MG63 (cell line): Measurements from ENCODE around the gene KCNJ6. TPM values are rescaled to one million over a fixed set of nuclear protein-coding genes. Genes with fewer than 3 reads are reported as not detected.

Experiments
- DNase-seq: peaks from one replicate; pipeline ENCODE4 v3.0.0-alpha.2; 2020
- H3K27me3 ChIP-seq: fragments of 250-450 bp; sonication (Bioruptor Pico); 2 replicates; pipeline ENCODE4 v1.5.1; 2020; ENCODE audit warnings: mild to moderate bottlenecking, moderate library complexity
- H3K36me3 ChIP-seq: fragments of 250-450 bp; sonication (Bioruptor Pico); 2 replicates; pipeline ENCODE4 v1.5.1; 2020; ENCODE audit warnings: mild to moderate bottlenecking, moderate library complexity
- H3K4me3 ChIP-seq: fragments of 250-450 bp; sonication (Bioruptor Pico); 2 replicates; pipeline ENCODE4 v1.5.1; 2020; ENCODE audit warnings: mild to moderate bottlenecking, moderate library complexity
- H3K9me3 ChIP-seq: fragments of 250-450 bp; sonication (Bioruptor Pico); 2 replicates; pipeline ENCODE4 v1.5.1; 2020; ENCODE audit warnings: mild to moderate bottlenecking, moderate library complexity
- total RNA-seq: library from RNA; depleted of rRNA; stranded (reverse); fragments of >200 nt; shearing (Covaris generic); gene quantifications from 2 replicates; pipeline ENCODE4 v1.2.3, GENCODE V29; 2014; ENCODE audit warnings: low replicate concordance

KCNJ6 gene
- total RNA-seq, 1 experiment from 2014 or later: not detected

- no peak for DNase-seq
- Histone ChIP-seq H3K36me3 (no peaks in the 10 kb centered on the region), H3K27me3 (no peaks in the 10 kb centered on the region), H3K9me3 (no peaks in the 10 kb centered on the region), H3K4me3 (no peak overlapping the region)
These were observed 211.5 kb downstream of the KCNJ6 start for GRCh38 chr21:37704751-37705150.

GRCh38 chr21:37702241-37702640 is 214.0 kb downstream of the KCNJ6 start:
- Histone ChIP-seq H3K27me3 (no peaks in the 10 kb centered on the region; the same call in 1 of the 2 replicates), H3K4me3 (no peak overlapping the region), H3K9me3 (no peaks in the 10 kb centered on the region), H3K36me3 (no peaks in the 10 kb centered on the region)
- DNase-seq: no peak

- H3K27me3 ChIP-seq: no peaks in the 10 kb centered on the region; the same call in none of the 2 replicates
- H3K36me3 ChIP-seq: no peaks in the 10 kb centered on the region
- peak; percentile 59 for DNase-seq
- H3K4me3 ChIP-seq: no peak overlapping the region
- no peaks in the 10 kb centered on the region for H3K9me3 ChIP-seq
These were observed 215.5 kb downstream of the KCNJ6 start for GRCh38 chr21:37700641-37701202.

GRCh38 chr21:37699024-37699775 is 217.1 kb downstream of the KCNJ6 start:
- H3K27me3 ChIP-seq: no peaks in the 10 kb centered on the region; the same call in none of the 2 replicates
- no peaks in the 10 kb centered on the region for H3K36me3 ChIP-seq
- DNase-seq: no peak
- no peaks in the 10 kb centered on the region for H3K9me3 ChIP-seq
- no peak overlapping the region for H3K4me3 ChIP-seq

GRCh38 chr21:37696936-37697335 is 219.3 kb downstream of the KCNJ6 start:
- Histone ChIP-seq H3K27me3 (no peaks in the 10 kb centered on the region; the same call in none of the 2 replicates), H3K4me3 (no peak overlapping the region), H3K9me3 (no peaks in the 10 kb centered on the region), H3K36me3 (no peaks in the 10 kb centered on the region)
- DNase-seq: no peak

- Histone ChIP-seq H3K9me3 (no peaks in the 10 kb centered on the region), H3K4me3 (no peak overlapping the region), H3K27me3 (no peaks in the 10 kb centered on the region; the same call in none of the 2 replicates), H3K36me3 (no peaks in the 10 kb centered on the region)
- no peak for DNase-seq
These were observed 221.1 kb downstream of the KCNJ6 start for GRCh38 chr21:37695111-37695510.

GRCh38 chr21:37688952-37689659 is 227.2 kb downstream of the KCNJ6 start:
- Histone ChIP-seq H3K9me3 (no peaks in the 10 kb centered on the region), H3K4me3 (no peak overlapping the region), H3K27me3 (no peaks in the 10 kb centered on the region), H3K36me3 (no peaks in the 10 kb centered on the region)
- DNase-seq: no peak

- no peak overlapping the region for H3K4me3 ChIP-seq
- no peak for DNase-seq
- no peaks in the 10 kb centered on the region for H3K9me3 ChIP-seq
These were observed 229.1 kb downstream of the KCNJ6 start for GRCh38 chr21:37686991-37687810.

GRCh38 chr21:37684547-37684946 is 231.7 kb downstream of the KCNJ6 start:
- no peaks in the 10 kb centered on the region for H3K27me3 ChIP-seq
- no peak for DNase-seq
- no peaks in the 10 kb centered on the region for H3K9me3 ChIP-seq
- H3K36me3 ChIP-seq: no peaks in the 10 kb centered on the region
- no peak overlapping the region for H3K4me3 ChIP-seq

More at GRCh38 chr21:37686991-37687810, 229.1 kb downstream of the KCNJ6 start:
- Histone ChIP-seq H3K27me3 (no peaks in the 10 kb centered on the region), H3K36me3 (no peaks in the 10 kb centered on the region)

- Histone ChIP-seq H3K27me3 (no peaks in the 10 kb centered on the region; the same call in 1 of the 2 replicates), H3K4me3 (no peak overlapping the region), H3K36me3 (no peaks in the 10 kb centered on the region), H3K9me3 (no peaks in the 10 kb centered on the region)
- no peak for DNase-seq
These were observed 232.2 kb downstream of the KCNJ6 start for GRCh38 chr21:37684115-37684493.

- Histone ChIP-seq H3K4me3 (no peak overlapping the region), H3K27me3 (no peaks in the 10 kb centered on the region; the same call in 1 of the 2 replicates), H3K9me3 (no peaks in the 10 kb centered on the region), H3K36me3 (no peaks in the 10 kb centered on the region)
- DNase-seq: no peak
These were observed 232.7 kb downstream of the KCNJ6 start for GRCh38 chr21:37683396-37684114.

GRCh38 chr21:37682966-37683365 is 233.3 kb downstream of the KCNJ6 start:
- no peak for DNase-seq
- no peaks in the 10 kb centered on the region for H3K36me3 ChIP-seq
- no peak overlapping the region for H3K4me3 ChIP-seq
- no peaks in the 10 kb centered on the region; the same call in 1 of the 2 replicates for H3K27me3 ChIP-seq
- no peaks in the 10 kb centered on the region for H3K9me3 ChIP-seq

- no peak for DNase-seq
- Histone ChIP-seq H3K36me3 (no peaks in the 10 kb centered on the region), H3K9me3 (no peaks in the 10 kb centered on the region), H3K4me3 (no peak overlapping the region), H3K27me3 (no peaks in the 10 kb centered on the region; the same call in 1 of the 2 replicates)
These were observed 239.3 kb downstream of the KCNJ6 start for GRCh38 chr21:37677006-37677405.

- Histone ChIP-seq H3K4me3 (no peak overlapping the region), H3K9me3 (no peaks in the 10 kb centered on the region), H3K36me3 (no peaks in the 10 kb centered on the region), H3K27me3 (no peaks in the 10 kb centered on the region; the same call in 1 of the 2 replicates)
- DNase-seq: peak; percentile 28
These were observed 241.0 kb downstream of the KCNJ6 start for GRCh38 chr21:37675202-37675801.

- H3K4me3 ChIP-seq: no peak overlapping the region
- H3K36me3 ChIP-seq: no peaks in the 10 kb centered on the region
- no peaks in the 10 kb centered on the region; the same call in 1 of the 2 replicates for H3K27me3 ChIP-seq
- no peak for DNase-seq
- H3K9me3 ChIP-seq: no peaks in the 10 kb centered on the region
These were observed 242.3 kb downstream of the KCNJ6 start for GRCh38 chr21:37673801-37674575.
